HL-60/S4 treated with phorbol 12-myristate 13-acetate at 8.2 ng/mL for 4 days and 3 days (cell line): ENCODE results near the gene NLRC4.
"Not testable (repeated sequence)": the region's sequence is repeated elsewhere in the genome, so short reads cannot be mapped to it uniquely, and the experiment has no call there.

Source experiments
- in situ Hi-C: fragments of 300-500 bp; cut with MboI; formaldehyde crosslinking; loops from 2 replicates; pipeline ENCODE4 v1.15.0; 2022; ENCODE audit warnings: low sequenced_read_pairs

Gene NLRC4

GRCh38 chr2:32246911-32247310, 17.8 kb downstream of the NLRC4 start:
- in situ Hi-C loops, result no loop called here

GRCh38 chr2:32242331-32242730, 22.4 kb downstream of the NLRC4 start:
- in situ Hi-C loops, result no loop called here

- in situ Hi-C loops, result no loop called here
These were observed 26.7 kb downstream of the NLRC4 start for GRCh38 chr2:32237996-32238395.

- in situ Hi-C loops, result no loop called here
These were observed 27.2 kb downstream of the NLRC4 start for GRCh38 chr2:32237488-32237887.

GRCh38 chr2:32235315-32235714, 29.4 kb downstream of the NLRC4 start:
- in situ Hi-C loops, result no loop called here

- in situ Hi-C loops, result no loop called here
These were observed 32.7 kb downstream of the NLRC4 start for GRCh38 chr2:32231959-32232358.

- in situ Hi-C loops, result no loop called here
These were observed 35.1 kb downstream of the NLRC4 start for GRCh38 chr2:32229635-32230034.

- in situ Hi-C loops, result no loop called here
These were observed 36.5 kb downstream of the NLRC4 start for GRCh38 chr2:32228181-32228580.

GRCh38 chr2:32227492-32227891, 37.2 kb downstream of the NLRC4 start:
- in situ Hi-C loops, result no loop called here

- in situ Hi-C loops, result no loop called here
These were observed 41.7 kb downstream of the NLRC4 start for GRCh38 chr2:32222966-32223365.

GRCh38 chr2:32220445-32220844, 44.2 kb downstream of the NLRC4 start:
- in situ Hi-C loops, result no loop called here

GRCh38 chr2:32212295-32212694, 52.4 kb downstream of the NLRC4 start:
- in situ Hi-C loops, result no loop called here

- in situ Hi-C loops, result no loop called here
These were observed 53.8 kb downstream of the NLRC4 start for GRCh38 chr2:32210767-32211408.

GRCh38 chr2:32203428-32203827, 61.3 kb downstream of the NLRC4 start:
- in situ Hi-C loops, result not testable (repeated sequence)

- in situ Hi-C loops, result no loop called here
These were observed 63.9 kb downstream of the NLRC4 start for GRCh38 chr2:32200814-32201213.

GRCh38 chr2:32192418-32192817, 72.3 kb downstream of the NLRC4 start:
- in situ Hi-C loops, result no loop called here

GRCh38 chr2:32189011-32189410, 75.7 kb downstream of the NLRC4 start:
- in situ Hi-C loops, result no loop called here

GRCh38 chr2:32182667-32183066, 82.0 kb downstream of the NLRC4 start:
- in situ Hi-C loops, result no loop called here
